ENCODE data around the gene ADNP. TPM values are rescaled to one million over a fixed set of nuclear protein-coding genes. Genes with fewer than 3 reads are reported as not detected.
"Not testable (repeated sequence)": the region's sequence is repeated elsewhere in the genome, so short reads cannot be mapped to it uniquely, and the experiment has no call there.

ADNP gene
- polyA plus RNA-seq, 3 donors = 11.2 to 22.7 (median 17.7) TPM

DNA sequence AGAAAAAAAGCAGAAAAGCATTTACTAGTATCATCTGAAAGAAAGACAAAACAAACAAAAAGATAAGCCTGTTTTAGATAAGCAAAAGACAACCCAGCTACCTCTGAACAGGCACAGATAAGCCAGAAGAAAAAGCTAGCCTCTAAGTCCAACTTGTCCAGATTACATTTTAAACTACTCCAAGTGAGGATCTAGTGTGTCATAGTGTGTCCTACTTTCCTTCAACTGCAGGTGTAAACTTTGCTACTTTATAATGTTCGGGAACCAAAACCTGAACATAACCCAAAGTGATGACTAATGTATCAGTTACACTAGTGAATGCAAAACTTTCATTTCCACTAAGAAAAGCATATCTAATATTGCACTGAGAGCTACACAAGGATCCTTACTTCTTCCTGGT, 19.5 kb downstream of the ADNP start:
- 40 to 75% (median 66%) methylated on average over 1 of the region's 1 CpG for WGBS, 3 donors
- no peak overlapping the region for H3K27ac ChIP-seq (ENCODE audit: low read depth, low read length)

DNA sequence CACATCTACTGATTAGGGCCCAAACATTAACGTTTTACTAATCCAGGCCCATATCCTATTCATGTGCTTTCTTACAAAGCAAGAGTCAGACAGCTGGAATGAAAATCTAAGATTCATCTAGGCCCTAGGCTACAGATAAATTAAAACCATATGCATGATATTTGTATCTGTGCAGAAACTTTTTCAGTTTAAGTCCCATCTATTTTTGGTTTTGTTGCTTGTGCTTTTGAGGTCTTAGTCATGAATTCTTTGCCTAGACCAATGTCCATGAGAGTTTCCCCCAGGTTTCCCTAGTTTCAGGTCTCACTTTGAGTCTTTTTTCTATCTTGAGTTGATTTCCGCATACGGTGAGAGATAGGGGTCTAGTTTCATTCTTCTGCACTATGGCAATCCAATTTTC, 20.2 kb downstream of the ADNP start:
- WGBS, 3 donors = 56 to 72% (median 59%) methylated on average over 3 of the region's 3 CpGs
- H3K27ac ChIP-seq (ENCODE audit: low read depth, low read length) = no peak overlapping the region

DNA sequence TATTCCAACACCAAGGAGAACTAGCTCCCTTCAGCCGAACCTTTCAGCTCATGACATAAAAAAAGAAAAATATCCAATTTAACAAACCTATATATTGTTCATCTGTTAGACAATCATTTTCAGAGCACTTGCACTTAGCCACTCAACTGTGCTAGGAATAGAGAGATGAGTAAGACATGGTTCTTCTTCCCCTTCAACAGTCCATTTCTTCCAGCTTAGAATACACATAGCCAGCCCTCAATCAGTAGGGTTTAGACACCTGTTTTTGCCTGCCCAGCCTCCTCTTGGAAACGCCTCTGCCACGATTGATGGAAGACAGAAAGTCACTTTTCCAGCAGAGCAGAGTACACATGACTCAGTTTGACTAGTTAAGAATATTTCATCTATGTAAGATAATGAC, 21.8 kb downstream of the ADNP start:
- no peak overlapping the region for H3K27ac ChIP-seq (ENCODE audit: low read depth, low read length)
- 82 to 93% (median 92%) methylated on average over 3 of the region's 3 CpGs for WGBS, 3 donors

DNA sequence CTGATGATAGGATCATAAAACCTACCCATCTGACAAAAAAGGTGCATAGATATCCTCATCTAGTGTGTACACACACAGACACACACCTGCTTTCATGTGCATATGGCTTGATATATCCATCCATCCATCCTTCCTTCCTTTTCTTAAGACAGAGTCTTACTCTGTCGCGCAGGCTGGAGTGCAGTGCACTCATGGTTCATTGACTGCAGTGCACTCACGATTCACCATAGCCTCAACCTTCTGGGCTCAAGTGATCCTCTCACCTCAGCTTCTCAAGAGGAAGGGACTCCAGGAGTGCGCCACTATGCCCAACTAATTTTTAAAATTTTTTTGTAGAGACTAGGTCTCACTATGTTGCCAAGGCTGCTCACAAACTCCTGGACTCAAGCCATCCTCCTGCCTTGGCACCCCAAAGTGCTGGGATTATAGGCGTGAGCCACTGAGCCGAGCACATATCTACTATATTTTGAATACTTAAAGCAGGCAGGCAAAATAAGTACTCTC, 27.1 kb downstream of the ADNP start:
- H3K27ac ChIP-seq (ENCODE audit: low read depth, low read length) = no peak overlapping the region
- WGBS, 3 donors = 67 to 84% (median 79%) methylated on average over 6 of the region's 6 CpGs

DNA sequence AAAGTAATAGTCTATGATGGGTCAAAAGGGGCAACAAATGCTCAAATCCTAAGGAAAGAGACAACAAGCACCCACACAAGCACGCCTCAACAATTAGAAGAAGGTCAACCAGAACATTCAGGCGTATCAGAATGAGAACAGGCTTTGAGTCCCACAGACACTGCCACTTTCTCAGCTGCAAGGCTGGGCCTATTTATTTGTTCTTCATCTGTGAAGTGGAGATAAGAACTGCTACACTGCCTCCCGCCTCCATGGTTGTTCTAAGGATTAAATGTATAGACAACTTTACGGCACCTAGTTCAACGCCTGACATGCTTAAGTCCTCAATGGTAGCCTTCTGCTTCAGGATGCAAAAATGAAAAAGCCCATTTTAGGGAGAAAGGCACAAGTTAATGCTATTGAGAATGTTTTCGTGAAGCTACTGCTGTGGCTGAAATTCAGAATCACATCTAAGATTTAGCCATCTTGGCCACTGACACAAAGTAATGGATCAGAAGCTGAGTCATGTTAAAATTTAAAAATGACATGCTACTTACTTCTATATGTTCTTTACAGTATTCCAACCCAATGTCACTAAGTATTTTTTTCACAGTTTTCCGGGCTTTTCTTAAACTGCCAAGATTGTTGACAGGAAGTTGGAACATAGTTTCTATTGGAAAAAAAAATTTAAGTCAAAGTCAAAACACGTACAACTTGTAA, 27.7 kb downstream of the ADNP start:
- H3K27ac ChIP-seq (ENCODE audit: low read depth, low read length) = no peak overlapping the region
- 51 to 81% (median 76%) methylated on average over 8 of the region's 8 CpGs for WGBS, 3 donors

DNA sequence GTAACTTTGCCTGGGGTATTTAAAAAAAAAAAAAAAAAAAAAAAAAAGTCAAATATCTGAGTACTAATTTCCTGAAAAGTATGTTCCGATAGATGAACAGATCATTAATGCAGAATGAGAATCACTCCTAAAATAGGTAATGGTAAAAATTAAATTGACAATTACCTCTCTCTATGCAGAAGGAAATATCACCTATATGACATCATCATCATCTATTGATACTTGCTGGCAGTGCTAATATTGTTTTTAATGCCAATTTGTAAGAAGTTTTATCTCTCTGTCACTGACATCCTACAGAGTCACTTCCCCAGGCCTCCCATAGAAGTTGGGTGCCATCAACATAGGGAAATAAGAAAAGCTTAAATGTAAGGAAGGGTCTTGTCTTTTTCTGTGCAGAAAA, 29.9 kb downstream of the ADNP start:
- WGBS, 3 donors = 90 to 96% (median 96%) methylated on average over 1 of the region's 1 CpG
- H3K27ac ChIP-seq (ENCODE audit: low read depth, low read length) = no peak overlapping the region

DNA sequence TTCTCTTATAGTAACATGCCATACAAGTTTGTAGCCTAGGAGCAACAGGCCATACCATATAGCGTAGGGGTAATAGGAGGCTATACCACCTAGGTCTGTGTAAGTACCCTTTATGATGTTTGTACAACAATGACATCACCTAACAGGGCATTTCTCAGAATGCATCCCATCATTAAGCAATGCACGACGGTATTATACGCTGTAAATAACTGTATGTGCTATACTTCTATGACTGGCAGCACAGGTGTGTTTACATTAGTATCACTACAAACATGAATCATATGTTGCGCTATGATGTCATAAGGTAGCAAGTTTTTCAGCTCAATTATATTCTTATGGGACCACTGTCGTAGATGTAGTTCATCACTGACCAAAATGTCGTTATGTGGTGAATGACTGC, 31.0 kb downstream of the ADNP start:
- no peak overlapping the region for H3K27ac ChIP-seq (ENCODE audit: low read depth, low read length)
- WGBS, 3 donors = 95 to 98% (median 98%) methylated on average over 7 of the region's 7 CpGs

DNA sequence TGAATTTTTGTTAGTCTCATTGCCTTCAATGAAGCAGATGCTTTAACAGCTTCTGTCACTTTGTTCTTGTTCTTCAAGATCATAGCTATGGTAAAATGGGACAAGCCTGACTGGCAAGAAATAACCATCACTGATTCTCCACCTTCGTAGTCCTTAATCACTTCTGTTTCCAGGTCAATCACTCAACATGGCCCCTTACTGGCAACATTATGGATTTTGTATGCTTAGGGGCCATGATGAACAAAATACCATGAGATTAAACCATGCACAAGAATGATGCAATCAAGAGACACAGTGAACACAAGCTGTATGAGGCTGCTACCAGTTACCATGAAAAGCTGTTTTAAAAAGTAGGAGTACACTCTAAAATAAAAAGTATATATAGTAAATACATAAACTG, 32.8 kb downstream of the ADNP start:
- no peak overlapping the region for H3K27ac ChIP-seq (ENCODE audit: low read depth, low read length)
- 91 to 97% (median 94%) methylated on average over 1 of the region's 1 CpG for WGBS, 3 donors

DNA sequence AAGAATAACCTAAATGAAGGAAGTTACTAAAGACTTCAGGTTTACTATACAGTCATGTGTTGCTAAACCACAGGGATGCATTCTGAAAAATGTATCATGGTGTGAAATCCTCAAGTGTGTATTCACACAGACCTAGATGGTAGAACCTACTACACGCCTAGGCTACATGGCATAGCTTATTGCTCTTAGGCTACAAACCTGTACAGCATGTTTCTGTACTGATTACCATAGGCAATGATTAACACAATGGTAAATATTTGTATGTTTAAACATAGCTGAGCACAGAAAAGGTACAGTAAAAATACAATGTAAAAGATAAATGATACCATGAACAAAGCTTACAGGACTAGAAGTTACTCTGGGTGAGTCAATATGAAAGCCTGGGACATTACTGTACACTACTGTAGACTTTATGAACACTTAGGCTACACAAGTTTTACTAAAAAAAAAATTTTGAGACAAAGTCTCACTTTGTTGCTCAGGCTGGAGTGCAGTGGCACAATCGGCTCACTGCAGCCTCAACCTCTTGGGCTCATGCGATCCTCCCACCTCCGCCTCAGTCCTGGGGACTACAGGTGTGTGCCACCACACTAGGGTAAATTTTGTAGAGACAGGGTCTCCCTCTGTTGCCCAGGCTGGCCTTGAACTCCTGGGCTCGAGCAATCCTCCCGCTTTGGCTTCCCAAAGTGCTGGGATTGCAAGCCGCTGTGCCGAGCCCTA, 36.0 kb downstream of the ADNP start:
- H3K27ac ChIP-seq (ENCODE audit: low read depth, low read length) = no peak overlapping the region
- WGBS, 3 donors = 67 to 90% (median 84%) methylated on average over 8 of the region's 8 CpGs

DNA sequence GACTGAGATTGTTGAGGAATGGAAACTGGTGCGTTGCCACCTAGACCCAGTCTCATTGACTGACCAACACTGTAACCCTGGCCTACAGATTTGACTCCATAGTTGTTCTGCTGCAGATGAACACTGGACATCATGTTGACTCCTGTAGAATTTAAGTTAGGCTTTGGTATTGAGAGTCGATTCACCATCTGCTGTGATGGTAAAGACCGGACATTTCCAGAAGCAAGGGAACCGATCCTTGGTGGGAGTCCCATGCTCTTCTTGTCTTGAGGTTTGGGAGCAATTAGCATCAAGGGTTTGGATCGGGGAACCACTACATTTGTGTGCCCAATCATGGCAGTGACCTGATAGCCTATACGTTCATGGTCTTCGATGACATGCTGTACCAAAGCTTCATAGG, 37.6 kb downstream of the ADNP start:
- no peak overlapping the region for H3K27ac ChIP-seq (ENCODE audit: low read depth, low read length)
- WGBS, 3 donors = 96 to 99% (median 97%) methylated on average over 7 of the region's 7 CpGs

DNA sequence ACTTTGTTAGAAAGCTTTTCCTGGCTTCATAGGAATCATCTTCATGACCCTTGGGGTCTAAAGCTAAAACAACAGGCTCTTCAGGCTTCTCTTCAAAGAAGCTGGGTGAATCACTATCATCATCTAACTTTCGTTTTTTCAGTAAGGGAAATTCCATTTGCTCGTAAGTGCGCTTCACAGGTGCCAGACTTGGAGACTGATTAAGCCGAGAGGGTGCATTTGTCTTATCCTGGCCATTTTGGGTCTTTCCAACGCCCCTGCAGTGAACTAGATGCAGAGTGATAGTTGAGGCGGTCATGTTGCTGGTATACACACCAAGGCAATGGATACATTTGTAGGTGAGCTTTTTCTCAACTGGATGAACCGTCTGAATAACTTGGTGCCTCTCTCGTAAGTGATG, 38.8 kb downstream of the ADNP start:
- WGBS, 3 donors = 94 to 96% (median 95%) methylated on average over 8 of the region's 8 CpGs

DNA sequence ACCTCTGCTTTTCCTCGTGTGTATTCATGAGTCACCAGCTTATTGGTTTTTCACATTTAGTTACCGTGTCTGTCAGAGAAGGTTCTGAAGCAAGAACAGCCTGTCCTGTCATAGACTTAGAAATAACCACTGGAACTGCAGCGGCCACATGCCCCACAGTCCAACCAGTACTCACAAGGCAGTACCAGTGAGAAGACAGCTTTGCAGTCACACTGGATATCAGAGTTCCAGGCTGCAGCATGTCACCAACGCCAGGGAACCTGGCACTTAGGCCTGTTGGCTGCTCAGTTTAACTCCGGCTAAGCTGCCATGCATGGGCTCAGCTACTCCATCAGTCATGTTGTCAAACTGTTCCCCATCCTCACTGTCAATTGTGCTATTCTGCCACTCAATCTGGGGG, 40.1 kb downstream of the ADNP start:
- no peak overlapping the region for H3K27ac ChIP-seq (ENCODE audit: low read depth, low read length)
- WGBS, 3 donors = 86 to 90% (median 86%) methylated on average over 5 of the region's 5 CpGs

More for the DNA sequence above, 38.8 kb downstream of the ADNP start:
- no peak overlapping the region for H3K27ac ChIP-seq (ENCODE audit: low read depth, low read length)

DNA sequence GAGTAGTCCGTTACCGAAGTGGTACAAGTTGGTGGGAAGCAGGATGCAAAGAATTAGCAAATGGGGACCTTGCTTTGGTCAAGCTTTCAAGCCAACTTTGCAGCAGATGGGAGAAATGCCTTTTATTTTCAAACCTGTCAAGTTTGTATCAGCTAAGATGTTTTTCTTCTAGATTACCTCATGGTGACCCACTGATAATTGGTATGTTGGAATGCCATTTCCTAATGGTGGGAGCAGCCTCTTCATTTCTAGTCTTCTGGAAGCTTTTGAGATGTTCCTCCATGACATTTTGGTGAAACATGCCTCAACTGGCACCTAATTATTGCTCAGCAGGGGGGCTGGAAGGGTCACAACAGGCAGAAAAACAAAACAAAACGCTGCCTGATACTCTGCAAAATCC, 43.7 kb downstream of the ADNP start:
- 93 to 98% (median 94%) methylated on average over 3 of the region's 3 CpGs for WGBS, 3 donors
- no peak overlapping the region for H3K27ac ChIP-seq (ENCODE audit: low read depth, low read length)

DNA sequence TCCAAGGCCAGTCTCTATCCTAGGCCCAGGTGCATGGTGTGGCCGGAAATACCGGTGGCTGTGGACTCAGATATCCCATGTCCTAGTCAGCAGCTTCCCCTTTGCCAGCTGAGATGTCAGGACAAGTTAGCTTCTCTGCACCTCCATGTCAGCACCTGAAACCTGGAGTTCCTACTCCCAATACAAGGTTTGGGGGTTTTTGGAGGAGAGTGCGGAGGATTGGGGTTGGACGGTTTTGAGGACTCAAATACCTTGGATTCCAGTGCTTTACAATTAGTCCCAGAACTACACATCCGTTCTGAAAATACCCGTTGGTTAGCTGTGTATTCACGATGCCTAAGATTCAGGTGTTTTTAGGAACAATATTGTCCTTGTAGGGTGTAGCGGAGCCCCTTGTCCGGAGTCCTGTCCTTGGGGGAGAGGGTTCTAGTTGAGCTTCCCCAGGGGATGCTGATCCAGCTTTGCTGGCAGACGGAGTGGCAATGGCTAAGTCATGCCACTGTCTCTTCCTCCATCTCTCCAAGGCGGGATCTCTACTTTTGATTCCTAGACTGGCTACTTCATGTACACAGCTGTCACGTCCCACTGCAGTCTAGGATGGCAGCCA, 45.0 kb downstream of the ADNP start:
- 83 to 88% (median 85%) methylated on average over 12 of the region's 12 CpGs for WGBS, 3 donors
- no peak overlapping the region for H3K27ac ChIP-seq (ENCODE audit: low read depth, low read length)

DNA sequence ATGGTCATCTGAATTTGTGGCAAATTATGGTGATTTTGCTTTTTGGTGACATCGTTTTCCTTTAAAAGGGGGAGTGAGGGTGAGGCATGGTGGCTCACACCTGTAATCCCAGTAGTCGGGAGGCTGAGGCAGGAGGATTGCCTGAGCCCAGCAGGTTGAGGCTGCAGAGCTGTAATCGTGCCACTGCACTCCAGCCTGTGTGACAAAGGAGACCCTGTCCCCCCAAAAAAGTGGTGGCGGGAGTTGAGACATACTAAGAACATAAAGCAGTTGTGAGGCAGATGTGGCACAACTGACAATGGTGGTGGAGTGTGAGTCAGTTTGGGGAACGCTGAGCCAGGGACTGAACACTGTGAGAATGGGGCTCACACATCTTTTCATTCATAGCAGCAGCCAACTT, 45.5 kb downstream of the ADNP start:
- 90 to 94% (median 92%) methylated on average over 5 of the region's 5 CpGs for WGBS, 3 donors
- no peak overlapping the region for H3K27ac ChIP-seq (ENCODE audit: low read depth, low read length)

DNA sequence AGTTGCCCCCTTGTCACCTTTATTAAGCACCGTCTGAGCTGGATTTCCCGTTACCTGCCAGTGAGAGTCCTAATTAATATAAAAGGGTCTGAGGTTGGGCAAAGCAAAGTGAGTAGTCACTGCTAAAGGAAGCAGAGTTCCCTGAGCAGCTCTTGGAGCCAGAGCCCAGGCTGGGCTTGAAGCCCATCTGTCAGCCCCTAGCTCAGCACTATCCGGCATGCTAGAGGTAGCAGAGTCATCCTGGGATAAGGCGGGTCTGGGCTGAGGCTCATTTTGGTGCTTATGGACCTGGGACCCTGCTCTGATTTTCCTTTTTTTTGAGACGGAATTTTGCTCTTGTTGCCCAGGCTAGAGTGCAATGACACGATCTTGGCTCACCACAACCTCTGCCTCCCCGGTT, 46.2 kb downstream of the ADNP start:
- H3K27ac ChIP-seq (ENCODE audit: low read depth, low read length) = no peak overlapping the region
- 80 to 84% (median 82%) methylated on average over 7 of the region's 7 CpGs for WGBS, 3 donors

DNA sequence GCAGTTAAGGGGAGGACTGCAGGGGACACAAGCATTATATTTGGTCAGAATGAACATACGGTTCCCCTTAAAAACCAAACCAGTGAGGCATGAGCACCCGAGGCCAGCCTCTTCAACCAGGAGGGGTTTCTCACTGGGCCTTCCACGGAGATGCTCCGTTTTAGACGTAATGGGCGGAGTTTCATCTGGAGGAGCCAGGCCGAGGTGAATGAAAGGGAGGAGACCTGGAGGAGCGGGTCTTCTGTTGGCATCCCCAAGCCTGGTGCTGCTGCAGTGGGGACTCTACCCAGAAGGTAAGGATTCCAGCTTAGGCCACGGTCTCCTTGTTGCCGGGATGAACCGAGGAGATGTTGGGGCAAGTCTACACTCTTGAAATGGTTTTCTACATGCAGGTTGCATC, 47.4 kb downstream of the ADNP start:
- WGBS, 3 donors = 88 to 91% (median 88%) methylated on average over 11 of the region's 11 CpGs
- no peak overlapping the region for H3K27ac ChIP-seq (ENCODE audit: low read depth, low read length)

DNA sequence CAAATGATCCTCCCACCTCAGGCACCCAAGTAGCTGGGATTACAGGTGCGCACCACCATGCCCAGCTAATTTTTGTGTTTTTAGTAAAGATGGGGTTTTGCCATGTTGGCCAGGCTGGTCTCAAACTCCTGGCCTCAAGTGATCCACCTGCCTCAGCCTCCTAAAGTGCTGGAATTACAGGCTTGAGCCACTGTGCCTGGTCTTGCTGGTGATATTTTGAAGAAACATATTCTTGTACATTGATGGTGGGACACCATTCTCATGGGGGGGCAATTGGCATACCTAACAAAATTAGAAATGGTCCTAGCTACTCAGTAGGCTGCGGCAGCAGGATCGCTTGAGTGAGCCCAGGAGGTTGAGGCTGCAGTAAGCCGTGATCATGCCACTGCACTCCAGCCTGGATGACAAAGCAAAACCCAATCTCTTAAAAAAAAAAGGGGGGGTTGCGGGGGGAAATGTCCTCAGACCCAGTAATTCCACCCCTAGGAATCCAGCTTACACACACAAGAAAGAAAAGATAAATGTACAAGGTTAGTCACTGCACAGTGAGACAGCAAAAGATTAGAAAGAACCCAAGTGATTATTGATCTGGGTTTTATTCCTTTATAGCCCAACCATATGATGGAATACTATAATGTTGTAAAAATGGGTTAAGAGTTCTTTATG, 49.3 kb downstream of the ADNP start:
- WGBS, 3 donors = 90 to 97% (median 94%) methylated on average over 5 of the region's 5 CpGs
- H3K27ac ChIP-seq (ENCODE audit: low read depth, low read length) = not testable (repeated sequence)

Data from adipose tissue (tissue), 3 donors.